OCI-LY3 (cell line): Measurements from ENCODE around the gene MESP1.

ENCODE experiments used
- H2AFZ ChIP-seq: fragments of 200-600, 300-600 bp; shearing (Covaris generic); 2 replicates; pipeline ENCODE4 v1.6.0; 2014; ENCODE audit warnings: antibody characterized with exemption, low read depth, low read length
- H3K27ac ChIP-seq: fragments of 200-600, 300-600 bp; sonication (generic); 2 replicates; pipeline ENCODE4 v1.5.1; 2014; ENCODE audit warnings: mild to moderate bottlenecking, low read length, moderate library complexity, mixed read lengths
- H3K27me3 ChIP-seq: fragments of 200-600, 300-600 bp; sonication (generic); 2 replicates; pipeline ENCODE4 v1.6.1; 2014; ENCODE audit warnings: low read depth, low read length, mixed read lengths
- H3K36me3 ChIP-seq: fragments of 200-600, 300-600 bp; sonication (generic); replicated peaks from 2 replicates; pipeline ENCODE3; 2014; ENCODE audit warnings: low read depth, low read length, mixed read lengths
- H3K4me1 ChIP-seq: fragments of 300-600, 200-600 bp; sonication (generic); 2 replicates; pipeline ENCODE4 v1.6.1; 2014; ENCODE audit warnings: low read length, mixed read lengths
- H3K4me2 ChIP-seq: fragments of 200-600, 300-600 bp; sonication (generic); 2 replicates; pipeline ENCODE4 v1.6.1; 2014; ENCODE audit warnings: low read length, mixed read lengths
- H3K4me3 ChIP-seq: fragments of 300-600, 200-600 bp; sonication (generic); 2 replicates; pipeline ENCODE4 v1.5.1; 2014; ENCODE audit warnings: antibody characterized with exemption, mild to moderate bottlenecking, low read length, moderate library complexity
- H3K79me2 ChIP-seq: fragments of 300-600, 200-600 bp; shearing (Covaris generic); 2 replicates; pipeline ENCODE4 v1.6.1; 2014; ENCODE audit warnings: mild to moderate bottlenecking, low read length, mixed read lengths
- H3K9ac ChIP-seq: fragments of 300-600, 200-600 bp; shearing (Covaris generic); 2 replicates; pipeline ENCODE4 v1.6.0; 2014; ENCODE audit warnings: mild to moderate bottlenecking, low read length, moderate library complexity
- H3K9me3 ChIP-seq: fragments of 200-600, 300-600 bp; shearing (Covaris generic); 2 replicates; pipeline ENCODE4 v1.6.1; 2014; ENCODE audit warnings: low read length, mixed read lengths; ENCODE audit not compliant: insufficient read depth
- H4K20me1 ChIP-seq: fragments of 200-600, 300-600 bp; sonication (generic); 2 replicates; pipeline ENCODE4 v1.6.1; 2016; ENCODE audit warnings: low read length, mixed read lengths; ENCODE audit not compliant: insufficient read depth
- EZH2phosphoT487 ChIP-seq: fragments of 200-600 bp; shearing (Covaris generic); IDR thresholded peaks from 2 replicates; pipeline ENCODE4 v1.6.1; 2018; ENCODE audit warnings: antibody characterized with exemption, mixed run types, low read depth
- TF ChIP-seq, protein P1 (sequence below): fragments of 200-600, 300-600 bp; sonication (generic); IDR thresholded peaks from 2 replicates; pipeline ENCODE4 v1.5.1; 2014; ENCODE audit warnings: antibody characterized with exemption, low read length, low read depth

The MESP1 gene, protein sequence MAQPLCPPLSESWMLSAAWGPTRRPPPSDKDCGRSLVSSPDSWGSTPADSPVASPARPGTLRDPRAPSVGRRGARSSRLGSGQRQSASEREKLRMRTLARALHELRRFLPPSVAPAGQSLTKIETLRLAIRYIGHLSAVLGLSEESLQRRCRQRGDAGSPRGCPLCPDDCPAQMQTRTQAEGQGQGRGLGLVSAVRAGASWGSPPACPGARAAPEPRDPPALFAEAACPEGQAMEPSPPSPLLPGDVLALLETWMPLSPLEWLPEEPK

DNA sequence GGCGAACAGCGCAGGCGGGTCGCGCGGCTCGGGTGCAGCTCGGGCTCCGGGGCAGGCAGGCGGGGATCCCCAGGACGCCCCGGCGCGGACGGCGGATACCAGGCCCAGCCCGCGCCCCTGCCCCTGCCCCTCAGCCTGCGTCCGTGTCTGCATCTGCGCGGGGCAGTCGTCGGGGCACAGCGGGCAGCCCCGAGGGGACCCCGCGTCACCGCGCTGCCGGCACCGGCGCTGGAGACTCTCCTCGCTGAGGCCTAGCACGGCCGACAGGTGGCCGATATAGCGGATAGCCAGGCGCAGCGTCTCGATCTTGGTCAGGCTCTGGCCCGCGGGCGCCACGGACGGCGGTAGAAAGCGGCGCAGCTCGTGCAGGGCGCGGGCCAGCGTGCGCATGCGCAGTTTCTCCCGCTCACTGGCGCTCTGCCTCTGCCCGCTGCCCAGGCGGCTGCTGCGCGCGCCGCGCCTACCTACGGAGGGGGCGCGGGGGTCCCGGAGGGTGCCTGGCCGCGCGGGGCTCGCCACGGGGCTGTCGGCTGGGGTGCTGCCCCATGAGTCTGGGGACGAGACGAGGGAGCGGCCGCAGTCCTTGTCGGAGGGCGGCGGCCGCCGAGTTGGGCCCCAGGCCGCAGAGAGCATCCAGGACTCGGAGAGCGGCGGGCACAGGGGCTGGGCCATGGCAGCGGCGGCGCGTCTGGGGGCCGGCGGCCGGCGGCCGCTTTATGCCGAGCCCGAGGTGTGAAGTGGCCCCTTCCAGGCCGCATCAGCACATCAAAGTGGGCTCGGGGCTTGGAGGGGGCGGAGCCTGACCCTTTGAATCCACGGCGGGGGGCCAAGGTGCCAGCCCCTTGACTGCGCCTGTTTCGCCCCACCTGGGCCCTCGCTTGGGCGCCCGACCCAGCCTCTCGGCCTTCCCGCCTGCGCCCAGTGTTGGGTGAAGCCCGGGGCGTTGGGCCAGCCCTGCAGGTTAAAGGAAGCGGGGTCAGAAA lies at the start of gene MESP1:
Gene MESP1 (minus strand): TSS at position 690 of the 983 bp plus-strand sequence. CDS start 18 bp downstream, at position 672.
- no peaks in the 10 kb centered on the region for H3K9me3 ChIP-seq
- peak within 1 kb of the TSS; percentile 62 for H2AFZ ChIP-seq
- no peaks in the 10 kb centered on the region for H3K36me3 ChIP-seq
- H3K4me2 ChIP-seq, result peak within 1 kb of the TSS; percentile 90
- H4K20me1 ChIP-seq, result no peaks in the 10 kb centered on the region
- H3K27ac ChIP-seq, result peak within 1 kb of the TSS; percentile 49
- H3K4me3 ChIP-seq, result peak within 1 kb of the TSS; percentile 84
- peaks cover 13% of the 10 kb centered on the region for H3K4me1 ChIP-seq
- TF ChIP-seq EZH2phosphoT487, result no peak
- TF ChIP-seq, protein P1, sequence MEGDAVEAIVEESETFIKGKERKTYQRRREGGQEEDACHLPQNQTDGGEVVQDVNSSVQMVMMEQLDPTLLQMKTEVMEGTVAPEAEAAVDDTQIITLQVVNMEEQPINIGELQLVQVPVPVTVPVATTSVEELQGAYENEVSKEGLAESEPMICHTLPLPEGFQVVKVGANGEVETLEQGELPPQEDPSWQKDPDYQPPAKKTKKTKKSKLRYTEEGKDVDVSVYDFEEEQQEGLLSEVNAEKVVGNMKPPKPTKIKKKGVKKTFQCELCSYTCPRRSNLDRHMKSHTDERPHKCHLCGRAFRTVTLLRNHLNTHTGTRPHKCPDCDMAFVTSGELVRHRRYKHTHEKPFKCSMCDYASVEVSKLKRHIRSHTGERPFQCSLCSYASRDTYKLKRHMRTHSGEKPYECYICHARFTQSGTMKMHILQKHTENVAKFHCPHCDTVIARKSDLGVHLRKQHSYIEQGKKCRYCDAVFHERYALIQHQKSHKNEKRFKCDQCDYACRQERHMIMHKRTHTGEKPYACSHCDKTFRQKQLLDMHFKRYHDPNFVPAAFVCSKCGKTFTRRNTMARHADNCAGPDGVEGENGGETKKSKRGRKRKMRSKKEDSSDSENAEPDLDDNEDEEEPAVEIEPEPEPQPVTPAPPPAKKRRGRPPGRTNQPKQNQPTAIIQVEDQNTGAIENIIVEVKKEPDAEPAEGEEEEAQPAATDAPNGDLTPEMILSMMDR, result peak; percentile 55
- no peaks in the 10 kb centered on the region for H3K27me3 ChIP-seq
- peaks cover 5% of the 10 kb centered on the region for H3K79me2 ChIP-seq
- H3K9ac ChIP-seq, result peak within 1 kb of the TSS; percentile 87

DNA sequence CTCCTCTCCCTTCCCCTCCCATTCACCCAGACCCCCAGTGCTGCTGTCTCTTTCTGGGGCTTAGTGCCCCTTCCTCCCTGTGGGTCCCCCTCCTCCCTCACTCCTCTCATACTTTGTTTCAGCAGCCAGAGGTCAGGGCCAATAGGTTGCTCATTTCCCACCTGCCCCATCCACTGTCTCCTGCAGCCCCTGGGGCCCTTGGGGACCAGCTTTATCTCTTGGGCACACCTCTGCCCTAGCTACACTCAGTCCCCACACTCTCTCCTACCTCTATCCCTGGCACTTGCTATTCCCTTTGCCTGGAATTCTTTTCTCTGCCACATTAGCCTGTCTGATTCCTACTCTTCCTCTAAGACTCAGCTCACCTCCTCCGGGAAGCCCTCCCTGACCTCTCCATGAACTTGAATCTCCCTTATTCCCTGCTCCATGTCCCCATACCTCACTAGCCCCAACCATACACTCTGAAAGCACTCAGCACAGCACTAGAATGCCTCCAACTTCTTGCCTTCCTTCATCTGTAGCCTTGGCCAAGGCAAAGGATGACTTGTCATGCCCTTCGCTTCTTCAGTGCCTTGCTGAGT lies 49.0 kb upstream of the MESP1 start:
- TF ChIP-seq EZH2phosphoT487, result no peak
- TF ChIP-seq, protein P1, result no peak
- H4K20me1 ChIP-seq, result no peaks in the 10 kb centered on the region
- H3K4me2 ChIP-seq, result no peak overlapping the region
- H3K27ac ChIP-seq, result no peak overlapping the region
- no peaks in the 10 kb centered on the region for H3K27me3 ChIP-seq
- no peak overlapping the region for H3K9ac ChIP-seq
- H3K4me1 ChIP-seq, result peaks cover 39% of the 10 kb centered on the region
- no peaks in the 10 kb centered on the region for H3K9me3 ChIP-seq
- no peaks in the 10 kb centered on the region for H3K36me3 ChIP-seq
- H2AFZ ChIP-seq, result no peak overlapping the region
- H3K79me2 ChIP-seq, result no peaks in the 10 kb centered on the region
- H3K4me3 ChIP-seq, result no peak overlapping the region

GRCh38 chr15:89799011-89799911 lies 48.2 kb upstream of the MESP1 start:
- Histone ChIP-seq H2AFZ (no peak overlapping the region), H3K4me2 (no peak overlapping the region), H3K27ac (no peak overlapping the region), H3K9me3 (no peaks in the 10 kb centered on the region), H3K4me3 (no peak overlapping the region), H3K79me2 (no peaks in the 10 kb centered on the region), H3K4me1 (peaks cover 31% of the 10 kb centered on the region), H3K36me3 (no peaks in the 10 kb centered on the region), H3K9ac (no peak overlapping the region), H3K27me3 (no peaks in the 10 kb centered on the region), H4K20me1 (no peaks in the 10 kb centered on the region)
- no peak for TF ChIP-seq EZH2phosphoT487
- TF ChIP-seq, protein P1, result no peak
